Right ventricle myocardium inferior (tissue), 1 donor: Measurements from ENCODE around the gene ACKR3. TPM values are rescaled to one million over a fixed set of nuclear protein-coding genes. Genes with fewer than 3 reads are reported as not detected.

ENCODE experiments used
- ATAC-seq: fragments of 200-7000 bp; cut with Tn5 transposase; one replicate; pipeline ENCODE4 v1.9.1; 2020; ENCODE audit warnings: mild to moderate bottlenecking, moderate library complexity
- DNase-seq: peaks from one replicate; pipeline ENCODE4 v3.0.0; 2021; ENCODE audit errors: missing footprints
- intact Hi-C: fragments of 100-400 bp; cut with DNase I; formaldehyde crosslinking; loops from one replicate; pipeline ENCODE4 v1.11.0; 2022
- total RNA-seq: library from RNA; stranded (reverse); fragmentation: NEBNext Ultra II Directional; extraction: Animal tissue kit (Norgen Biotek cat#: 25700); gene quantifications from one replicate; pipeline ENCODE4 v1.2.1, GENCODE V29; 2021
- donor health status: DM: no; HTN: yes; CAD: no; lungs with severe emphysema.

ACKR3 gene
- total RNA-seq, 1 donor from 2014 or later, result 30.5 TPM

DNA sequence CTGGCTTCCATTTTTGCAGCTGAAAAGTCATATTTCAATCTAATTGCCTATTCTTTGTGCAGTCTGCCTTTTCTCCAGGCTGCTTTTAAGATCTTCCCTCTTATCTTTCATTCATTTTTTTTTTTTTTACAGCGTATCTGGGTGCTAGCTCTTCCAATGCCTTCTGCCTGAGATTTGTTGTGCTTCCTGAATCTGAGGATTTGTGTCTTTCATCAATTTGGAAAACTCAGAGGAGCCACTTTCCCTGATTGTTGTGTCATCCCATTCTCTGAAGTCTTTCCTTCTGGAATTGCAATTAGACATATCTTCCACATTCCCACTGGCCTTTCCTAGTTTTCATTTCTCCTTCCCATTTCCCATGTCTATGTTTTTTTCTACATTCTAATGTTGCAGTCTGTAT is 21.9 kb upstream of the ACKR3 start:
- intact Hi-C loops, result no loop called here
- DNase-seq (no peak), ATAC-seq (no peak)

DNA sequence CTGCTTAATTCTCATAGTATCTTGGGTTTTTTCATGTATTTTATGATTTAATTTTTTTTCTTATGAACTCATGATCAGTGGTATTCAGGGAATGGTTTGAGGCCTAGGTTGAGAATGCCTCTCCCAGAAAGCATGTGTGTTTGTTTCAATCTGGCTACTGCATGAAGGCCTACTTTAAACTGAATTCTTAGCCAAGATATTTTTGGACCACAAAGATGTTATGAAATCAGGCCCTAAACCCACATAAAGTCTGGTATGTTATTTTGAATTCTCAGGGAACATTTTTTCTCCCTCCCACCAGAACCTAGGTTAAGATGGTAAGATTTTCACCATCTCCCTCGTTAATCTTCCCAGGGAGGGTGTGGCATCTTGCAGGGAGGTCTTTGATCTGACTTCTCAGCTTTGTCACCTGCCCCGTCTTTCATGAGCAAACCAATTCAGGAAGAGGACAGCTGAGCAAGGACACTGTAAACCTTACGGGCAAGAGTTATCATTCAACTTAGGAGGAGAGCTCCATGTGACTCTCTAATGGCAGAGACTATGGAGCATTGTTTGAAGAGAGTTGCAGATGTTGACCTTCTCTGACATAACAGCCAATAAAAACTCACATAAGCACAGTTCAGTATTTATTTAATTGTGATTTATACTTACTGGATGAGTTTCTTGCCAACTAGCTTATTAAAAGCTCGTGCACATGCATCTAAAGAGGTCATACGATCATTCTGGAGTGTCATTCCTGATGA is 21.3 kb upstream of the ACKR3 start:
- DNase-seq, result no peak
- no peak for ATAC-seq
- intact Hi-C loops, result no loop called here

DNA sequence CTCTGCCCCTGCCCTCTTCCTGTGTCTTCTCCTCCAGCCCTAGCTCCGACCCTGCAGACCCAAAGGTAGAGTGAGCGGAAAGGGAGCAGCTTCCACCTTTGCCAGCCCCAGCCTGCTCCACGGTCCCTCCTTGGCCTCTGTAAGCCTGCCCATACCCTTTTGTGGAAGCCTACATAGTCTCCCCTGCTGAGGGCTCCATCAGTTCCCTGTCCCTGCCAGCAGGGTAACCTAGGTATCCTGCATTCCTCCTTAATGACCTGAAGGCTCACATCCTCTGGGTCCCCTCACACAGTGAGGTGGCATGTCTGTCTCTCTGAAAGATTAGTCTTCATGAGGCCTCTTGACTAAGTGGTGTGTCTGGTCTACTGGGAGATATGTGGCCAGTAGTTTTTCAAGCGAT is 20.5 kb upstream of the ACKR3 start:
- intact Hi-C loops, result no loop called here
- DNase-seq (no peak), ATAC-seq (no peak)

DNA sequence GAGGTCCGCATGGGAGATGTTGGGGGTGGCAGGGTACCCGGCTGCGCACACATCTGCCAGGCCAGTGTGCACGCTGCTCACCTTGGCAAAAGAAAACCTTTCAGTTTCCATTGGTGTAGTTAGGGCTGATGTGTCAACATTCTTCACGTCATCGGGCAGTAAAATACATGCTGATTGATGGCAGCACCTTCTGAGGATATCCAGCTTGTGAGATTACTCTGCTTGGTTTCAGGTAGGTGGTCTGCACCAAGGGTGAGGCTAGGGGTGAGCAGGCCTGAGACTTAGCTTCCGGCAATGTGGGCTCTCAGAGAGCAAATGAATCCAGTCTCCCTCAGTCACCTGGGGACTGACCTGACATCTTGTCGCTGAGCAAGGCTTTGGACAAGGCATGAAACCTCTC is 19.3 kb upstream of the ACKR3 start:
- no peak for ATAC-seq
- no peak for DNase-seq
- intact Hi-C loops, result no loop called here

DNA sequence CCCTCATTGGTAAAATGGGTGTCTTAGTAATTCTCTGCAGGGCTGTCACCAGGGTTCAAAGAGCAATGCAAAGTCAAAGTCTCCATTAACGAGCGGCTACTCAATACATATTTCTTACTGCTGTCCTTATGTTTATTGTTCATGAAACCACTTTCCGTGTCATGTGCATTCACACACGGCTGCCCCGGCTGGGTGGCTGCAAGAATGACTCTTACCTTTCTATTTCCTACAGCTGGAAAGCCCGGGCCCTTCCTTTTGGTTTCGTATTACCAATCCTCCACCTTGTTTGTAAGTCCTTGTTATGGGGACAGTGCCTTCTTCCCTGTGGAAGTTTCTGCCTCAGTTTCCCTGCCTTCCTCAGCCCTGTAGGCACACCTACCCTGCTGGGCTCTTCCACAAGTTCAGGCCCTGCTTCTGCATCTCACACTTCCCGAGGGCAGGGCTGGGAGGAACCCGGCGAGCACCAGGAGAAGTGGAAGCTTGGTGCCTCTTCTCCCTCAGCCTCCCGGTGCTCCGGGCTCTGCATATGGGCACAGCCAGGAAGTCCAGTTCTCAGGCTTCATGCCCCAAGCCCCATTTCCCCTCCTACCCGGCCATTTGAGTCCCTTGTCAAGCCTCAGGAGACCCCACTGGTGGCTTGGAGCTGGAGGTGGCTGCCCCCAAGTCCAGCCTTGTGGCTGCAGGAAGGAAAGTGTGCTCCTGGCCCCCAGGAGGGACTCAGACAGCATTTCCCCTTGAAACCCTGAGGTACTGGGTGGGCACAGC is 18.7 kb upstream of the ACKR3 start:
- intact Hi-C loops, result no loop called here
- DNase-seq (no peak), ATAC-seq (no peak)

DNA sequence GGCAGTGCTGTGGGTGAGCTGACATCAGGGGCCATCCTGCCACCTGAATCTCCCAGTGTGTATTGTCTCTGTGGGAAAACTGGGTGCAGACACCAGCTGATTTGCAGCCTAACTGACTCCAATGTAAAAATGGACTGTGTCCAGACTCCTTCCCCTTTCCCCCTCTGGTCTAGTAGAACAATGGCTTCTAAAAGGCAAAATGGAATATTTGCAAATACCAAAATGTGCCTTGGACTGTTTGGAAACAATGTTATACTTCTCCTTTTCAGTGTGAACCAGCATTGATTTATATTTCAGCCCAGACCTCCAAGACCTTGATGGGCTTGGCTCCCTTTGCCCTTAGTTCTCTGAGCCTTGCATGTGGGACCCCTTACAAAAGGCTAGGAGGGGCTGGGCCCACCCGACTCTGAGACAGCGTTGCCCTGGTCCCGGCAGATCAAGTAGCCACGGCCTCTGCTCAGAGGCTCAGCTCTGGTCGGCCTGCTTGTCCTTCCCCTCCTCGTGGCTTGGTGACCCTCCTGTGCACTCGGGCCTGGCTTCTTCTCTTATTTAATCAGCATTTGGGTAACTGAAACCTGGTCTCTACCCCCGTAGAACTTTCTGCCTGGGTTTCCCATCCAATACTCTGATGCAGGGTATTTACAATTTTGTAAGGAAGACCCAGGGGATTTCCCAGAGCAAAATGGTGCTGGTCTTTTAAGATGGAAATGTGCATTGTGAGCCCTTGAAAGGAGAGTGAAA is 18.0 kb upstream of the ACKR3 start:
- ATAC-seq, result no peak
- intact Hi-C loops, result no loop called here

DNA sequence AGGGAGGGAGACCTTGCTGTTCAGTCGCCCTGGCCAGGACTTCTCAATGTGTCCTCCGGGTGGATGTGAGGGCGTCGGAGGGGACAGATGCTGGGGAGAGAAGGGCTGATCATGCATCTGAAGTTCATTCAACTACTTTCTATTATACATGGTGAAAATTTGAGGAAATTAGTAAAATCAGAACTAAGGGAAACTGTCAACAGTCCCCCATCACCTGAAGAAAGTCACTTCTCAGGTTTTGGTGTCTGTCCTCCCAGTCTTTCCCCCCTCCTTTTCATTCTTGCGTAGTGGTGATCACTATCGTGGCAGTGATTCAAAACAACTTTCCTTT is 17.4 kb upstream of the ACKR3 start:
- no peak for DNase-seq
- intact Hi-C loops, result no loop called here
- no peak for ATAC-seq

More for the DNA sequence above, 18.0 kb upstream of the ACKR3 start:
- DNase-seq, result no peak

DNA sequence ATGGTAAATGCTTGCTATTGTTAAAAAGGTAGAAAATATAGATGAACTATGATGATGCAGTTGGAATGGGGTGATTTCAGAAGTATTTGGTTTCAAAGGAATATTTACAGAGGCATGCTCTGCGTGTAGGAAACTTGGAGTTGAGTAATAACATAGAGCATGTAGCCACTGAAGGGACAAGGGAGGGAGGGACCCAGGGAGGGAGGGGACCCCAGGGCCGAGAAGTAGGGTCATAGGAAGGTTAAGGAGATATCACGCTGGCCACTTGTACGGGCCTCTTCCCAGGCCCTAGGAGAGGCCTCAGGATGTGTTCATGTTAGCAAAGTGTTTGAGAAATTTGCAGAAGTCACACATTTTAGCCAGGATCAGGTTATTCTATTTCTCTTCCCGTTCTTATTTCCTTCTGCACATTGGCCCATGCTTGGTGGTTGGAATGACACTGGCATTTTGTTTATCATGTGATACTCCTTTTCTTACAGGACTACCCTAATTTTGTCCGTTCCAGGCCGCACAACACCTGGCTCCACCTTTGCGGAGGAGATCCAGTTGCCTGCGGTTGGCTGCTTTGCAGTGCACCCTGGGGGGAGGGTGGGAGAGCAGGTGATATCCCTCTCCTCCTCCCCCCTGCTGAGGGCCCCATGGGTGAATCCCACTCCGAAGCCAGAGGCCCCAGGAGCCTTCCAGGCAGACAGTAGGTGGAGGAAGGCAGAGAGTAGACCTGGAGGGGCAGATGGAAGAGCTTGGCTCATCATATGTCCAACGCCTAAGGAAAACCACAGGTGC is 16.9 kb upstream of the ACKR3 start:
- DNase-seq, result no peak

DNA sequence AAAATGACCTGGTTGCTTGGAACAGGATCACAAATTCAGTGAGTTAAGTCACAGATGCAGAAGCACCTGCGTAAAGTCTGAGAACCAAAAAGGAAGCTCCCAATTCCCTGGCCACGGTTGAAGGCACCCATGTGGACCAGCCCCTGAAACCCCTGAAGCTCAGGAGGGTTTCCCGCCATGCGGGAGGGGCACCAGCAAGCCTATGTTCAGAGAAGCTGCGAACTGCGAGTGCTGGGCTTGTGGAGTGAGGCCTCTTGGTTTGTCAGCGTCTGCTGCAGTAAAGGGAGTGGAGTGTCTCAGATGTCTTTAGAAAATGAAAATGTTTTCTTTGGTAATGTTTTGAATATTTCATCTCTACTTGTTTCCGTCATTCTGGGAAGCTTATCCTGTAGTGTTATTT is 16.1 kb upstream of the ACKR3 start:
- ATAC-seq (no peak), DNase-seq (no peak)
- intact Hi-C loops, result no loop called here

More for the DNA sequence above, 16.9 kb upstream of the ACKR3 start:
- peak; percentile 86 for ATAC-seq
- intact Hi-C loops, result no loop called here

DNA sequence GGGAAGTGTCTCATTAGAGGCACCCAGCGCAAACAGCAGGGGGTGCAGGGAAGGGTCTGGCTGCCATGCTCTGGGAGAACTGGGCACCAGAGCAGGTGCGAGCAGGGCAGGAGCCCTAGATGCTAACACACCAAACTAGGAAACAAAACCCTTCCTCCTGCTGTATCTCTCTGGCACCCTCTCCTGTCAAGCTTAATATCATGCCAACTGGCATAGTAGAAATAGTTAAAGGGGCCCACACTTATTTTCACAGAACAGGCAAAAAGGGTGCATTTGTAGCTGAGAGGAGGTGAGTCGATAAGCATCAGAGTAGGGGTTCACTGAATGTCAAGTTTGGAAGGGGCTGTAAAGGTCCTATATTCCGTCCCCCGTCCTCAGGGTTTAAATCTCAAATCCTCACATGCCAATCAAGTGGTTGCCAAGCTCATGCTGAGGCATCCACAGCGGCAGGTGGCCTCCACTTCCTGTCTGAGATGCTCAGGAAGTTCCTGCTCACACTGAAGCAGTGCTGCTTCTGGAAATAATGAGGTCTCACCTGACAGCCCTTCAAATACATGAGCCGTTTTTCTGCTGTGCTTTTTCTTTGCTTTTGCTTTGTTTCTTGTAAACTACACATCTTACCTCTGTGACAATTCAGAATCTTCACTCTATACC is 14.9 kb upstream of the ACKR3 start:
- ATAC-seq (no peak), DNase-seq (no peak)
- intact Hi-C loops, result no loop called here

DNA sequence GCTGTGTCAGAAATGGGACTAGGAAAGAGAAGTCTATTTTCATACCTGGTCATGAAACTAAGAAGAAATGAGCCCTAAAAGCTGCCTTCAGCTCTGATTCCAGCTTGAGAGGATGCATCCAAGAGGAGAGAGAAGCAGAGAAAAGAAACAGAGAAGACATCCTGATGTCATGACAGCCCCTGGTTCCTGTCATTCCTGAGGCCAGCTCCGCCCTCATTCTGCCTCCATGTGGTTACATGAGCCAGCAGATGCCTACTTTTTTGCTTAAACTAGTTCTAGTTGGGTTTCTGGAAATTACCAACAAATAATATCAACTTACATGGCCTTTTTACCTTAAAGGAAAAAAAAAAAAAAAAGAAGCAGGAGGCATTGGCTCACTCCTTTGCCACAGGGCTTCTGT is 14.1 kb upstream of the ACKR3 start:
- DNase-seq, result no peak
- no peak for ATAC-seq
- intact Hi-C loops, result no loop called here

DNA sequence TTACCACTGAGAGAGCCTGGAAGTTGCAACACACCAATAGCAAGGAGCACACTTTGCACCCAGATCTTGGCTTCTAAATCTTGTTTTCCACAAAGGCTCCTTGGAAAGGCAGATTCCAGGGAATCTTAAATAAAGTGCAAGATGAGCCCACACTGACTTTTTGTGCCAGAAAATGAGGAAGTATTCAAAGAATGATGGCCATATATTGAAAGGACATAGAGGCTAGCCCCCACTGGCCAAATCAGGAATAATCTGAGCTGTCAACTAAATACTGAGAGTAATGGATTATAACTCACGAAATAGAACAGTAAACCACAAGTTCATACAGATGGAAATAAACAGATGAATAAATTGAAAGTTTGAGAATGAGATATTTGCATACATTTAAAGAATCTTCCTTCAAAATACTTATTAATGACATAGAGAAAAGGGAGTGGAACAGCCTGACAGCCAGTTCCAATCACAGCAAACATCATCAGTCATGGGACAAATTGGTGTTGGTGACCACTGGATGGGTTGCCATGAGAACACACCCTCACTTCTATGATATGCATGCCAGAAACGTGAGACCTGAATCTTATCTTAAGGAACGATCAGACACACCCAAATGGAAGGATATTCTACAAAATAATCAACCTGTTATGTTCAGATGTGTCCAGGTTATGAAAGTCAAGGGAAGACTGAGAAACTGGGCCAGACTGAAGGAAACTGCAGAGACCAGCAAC is 12.2 kb upstream of the ACKR3 start:
- intact Hi-C loops, result no loop called here
- DNase-seq, result no peak
- no peak for ATAC-seq

DNA sequence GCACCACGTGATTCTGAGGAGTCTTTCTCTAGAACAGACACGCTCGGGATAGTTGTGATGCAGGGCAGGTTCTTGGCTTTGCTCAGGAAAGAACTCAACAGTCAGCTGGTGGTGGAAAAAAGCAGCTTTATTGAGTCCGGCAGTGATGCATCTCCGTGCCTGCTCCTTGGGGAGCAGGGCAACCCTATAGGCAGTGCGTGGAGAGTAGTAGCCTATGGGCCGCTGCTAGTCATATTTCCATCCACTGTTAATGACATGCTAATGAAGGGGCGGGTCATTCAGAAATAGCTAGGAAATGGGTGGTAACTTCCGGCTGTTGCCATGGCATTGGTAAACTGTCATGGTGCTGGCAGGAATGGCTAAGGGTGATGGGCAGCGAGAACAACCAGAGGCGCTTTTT is 11.6 kb upstream of the ACKR3 start:
- DNase-seq, result no peak
- intact Hi-C loops, result no loop called here
- no peak for ATAC-seq

DNA sequence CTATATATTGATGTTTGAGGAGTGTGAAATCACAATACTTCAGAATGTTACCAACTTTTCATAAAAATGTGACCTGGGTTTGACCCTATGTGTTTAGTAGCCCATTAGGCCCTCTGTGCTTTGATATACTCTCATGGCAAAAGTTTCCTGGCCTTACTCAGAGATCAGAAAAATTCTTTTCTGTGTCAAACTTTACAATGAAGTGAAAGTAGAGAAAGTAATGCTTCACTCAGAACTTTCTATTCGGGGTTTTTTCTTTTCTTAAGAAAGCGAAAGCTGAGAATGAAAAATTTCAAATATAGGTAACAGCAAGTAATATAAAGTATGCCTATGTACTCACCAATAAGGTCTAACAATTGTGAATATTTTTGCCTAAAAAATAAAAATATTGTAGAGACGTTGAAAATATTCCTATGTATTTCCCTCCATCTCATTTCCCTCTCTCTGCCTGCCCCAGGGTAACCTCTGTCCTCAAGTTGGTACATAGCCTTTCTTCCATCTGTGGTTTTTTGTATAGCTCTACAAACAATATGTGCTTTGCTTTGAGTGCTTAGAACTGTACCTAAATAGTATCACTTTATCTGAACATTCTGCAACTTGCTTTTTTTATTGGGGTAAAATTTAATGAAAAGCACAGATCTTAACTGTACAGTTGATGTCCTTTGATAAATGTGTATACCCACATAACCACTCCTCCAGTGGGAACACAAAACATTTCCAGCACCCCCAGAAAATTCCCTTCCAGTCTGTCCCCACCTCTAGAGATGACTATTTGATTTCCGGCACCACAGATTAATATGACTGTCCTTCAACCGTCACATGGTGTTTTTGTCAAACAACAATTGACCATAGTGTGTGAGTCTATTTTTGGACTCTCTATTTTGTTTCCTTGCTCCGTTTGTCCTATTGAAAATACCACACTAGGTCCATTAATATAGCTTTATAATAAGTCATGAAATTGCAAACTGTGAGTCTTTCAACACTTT is 10.3 kb upstream of the ACKR3 start:
- intact Hi-C loops, result no loop called here
- ATAC-seq, result no peak
- no peak for DNase-seq

DNA sequence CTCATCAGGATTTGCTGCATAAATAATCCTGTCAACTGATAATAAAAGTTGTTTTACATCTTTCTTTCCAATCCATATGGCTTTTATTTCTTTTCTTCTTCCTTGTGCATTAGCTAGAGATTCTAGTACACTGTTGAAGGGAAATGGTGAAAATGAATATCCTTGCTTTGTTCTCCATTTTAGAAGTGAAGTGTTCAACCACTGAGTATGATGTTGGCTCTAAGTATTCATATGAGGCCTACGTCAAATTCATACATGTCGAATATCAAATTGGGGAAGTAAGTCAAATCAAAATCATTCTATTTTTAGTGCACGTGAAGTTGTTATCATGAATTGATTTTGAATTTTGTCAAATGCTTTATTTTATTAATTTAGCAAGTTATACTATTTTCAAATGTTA is 7.8 kb upstream of the ACKR3 start:
- no peak for ATAC-seq
- DNase-seq, result no peak
- intact Hi-C loops, result no loop called here

DNA sequence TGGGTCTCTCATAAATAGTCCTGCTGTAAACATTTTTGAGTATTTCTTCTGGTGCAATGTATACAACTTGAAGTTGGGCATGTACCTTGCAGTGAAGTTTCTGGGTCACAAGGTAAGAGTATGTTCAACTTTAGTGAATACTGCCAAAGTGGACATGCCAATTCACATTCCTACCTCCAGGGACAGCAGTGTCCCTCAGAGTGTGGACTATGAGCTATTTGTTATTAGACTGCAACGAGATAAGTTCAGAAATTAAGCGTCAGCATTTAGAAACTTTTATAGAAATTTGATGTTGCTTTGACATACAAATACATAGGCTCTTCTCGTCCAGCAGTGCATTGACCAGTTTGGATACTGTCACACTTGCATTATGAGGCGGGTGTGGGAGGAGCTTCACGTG is 7.2 kb upstream of the ACKR3 start:
- no peak for DNase-seq
- intact Hi-C loops, result no loop called here
- no peak for ATAC-seq

DNA sequence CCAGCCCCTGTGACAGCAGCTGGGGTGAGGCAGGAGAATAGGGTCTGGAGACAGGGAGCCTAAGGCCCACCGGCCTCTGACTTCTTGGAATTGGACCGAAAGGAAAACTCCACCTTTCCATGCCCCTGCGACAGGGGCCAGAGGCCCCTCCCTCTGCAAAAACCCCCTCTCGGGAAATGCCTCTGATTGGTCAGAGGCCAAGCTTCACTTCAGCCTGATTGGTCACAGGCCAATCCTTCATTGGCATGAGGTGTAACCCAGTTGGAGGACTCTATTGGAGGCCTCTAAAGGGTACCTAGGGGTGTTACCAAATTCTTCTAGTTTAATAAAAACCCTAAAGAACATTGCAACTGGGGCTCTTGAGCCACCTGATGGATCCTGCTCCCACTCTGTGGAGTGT is 5.7 kb upstream of the ACKR3 start:
- no peak for DNase-seq
- ATAC-seq, result no peak
- intact Hi-C loops, result no loop called here
